ENCODE measurements around the gene SBF1.
A peak's percentile ranks its signal among the peaks of the same experiment; 100 is the strongest.
"Not testable (repeated sequence)": the region's sequence is repeated elsewhere in the genome, so short reads cannot be mapped to it uniquely, and the experiment has no call there.

The SBF1 gene

GRCh38 chr22:50474710-50475651 lies at the start of gene SBF1:
Gene SBF1, minus strand, starts transcription at chr22:50475035. Its CDS starts 195 bp downstream, at chr22:50474840.
- Histone ChIP-seq H3K36me3 (ENCODE audit: control insufficient read depth in 2 of 2, insufficient read depth in 2 of 2, low read length in 2 of 2) (no peaks in the 10 kb centered on the region), H3K4me3 (ENCODE audit: low read length in 2 of 2) (peak within 1 kb of the TSS; percentile 68 to 81), H3K4me1 (ENCODE audit: control insufficient read depth, insufficient read depth, low read length) (peaks cover 47% of the 10 kb centered on the region), H3K27ac (ENCODE audit: low read length) (peak within 1 kb of the TSS; percentile 31), H3K27me3 (ENCODE audit: control insufficient read depth in 1 of 2, insufficient read depth in 2 of 2, low read length in 2 of 2) (peaks cover 3 to 4% of the 10 kb centered on the region in 2 donors), H3K9me3 (ENCODE audit: control insufficient read depth in 2 of 2, low read length in 2 of 2) (no peaks in the 10 kb centered on the region), H3K9ac (ENCODE audit: low read length in 2 of 2) (peak within 1 kb of the TSS; percentile 71 to 73)

GRCh38 chr22:50523806-50524675 lies 49.2 kb upstream of the SBF1 start:
- Histone ChIP-seq H3K4me1 (ENCODE audit: control insufficient read depth, insufficient read depth, low read length) (peaks cover 33% of the 10 kb centered on the region), H3K9me3 (ENCODE audit: control insufficient read depth in 2 of 2, low read length in 2 of 2) (no peaks in the 10 kb centered on the region), H3K9ac (ENCODE audit: low read length in 2 of 2) (peak overlapping the region in 1 of 2 donors; percentile 70), H3K27ac (ENCODE audit: low read length) (no peak overlapping the region), H3K36me3 (ENCODE audit: control insufficient read depth in 2 of 2, insufficient read depth in 2 of 2, low read length in 2 of 2) (peaks cover 19 to 25% of the 10 kb centered on the region in 2 donors), H3K27me3 (ENCODE audit: control insufficient read depth in 1 of 2, insufficient read depth in 2 of 2, low read length in 2 of 2) (peaks cover 0 to 2% of the 10 kb centered on the region in 2 donors), H3K4me3 (ENCODE audit: low read length in 2 of 2) (peak overlapping the region; percentile 72 to 80)

GRCh38 chr22:50523458-50523805 lies 48.6 kb upstream of the SBF1 start:
- Histone ChIP-seq H3K4me1 (ENCODE audit: control insufficient read depth, insufficient read depth, low read length) (peaks cover 33% of the 10 kb centered on the region), H3K4me3 (ENCODE audit: low read length in 2 of 2) (no peak overlapping the region), H3K36me3 (ENCODE audit: control insufficient read depth in 2 of 2, insufficient read depth in 2 of 2, low read length in 2 of 2) (peaks cover 25 to 31% of the 10 kb centered on the region in 2 donors), H3K9me3 (ENCODE audit: control insufficient read depth in 2 of 2, low read length in 2 of 2) (no peaks in the 10 kb centered on the region), H3K27ac (ENCODE audit: low read length) (no peak overlapping the region), H3K9ac (ENCODE audit: low read length in 2 of 2) (no peak overlapping the region), H3K27me3 (ENCODE audit: control insufficient read depth in 1 of 2, insufficient read depth in 2 of 2, low read length in 2 of 2) (no peaks in the 10 kb centered on the region)

GRCh38 chr22:50522806-50523438 lies 48.1 kb upstream of the SBF1 start:
- no peak overlapping the region for H3K4me3 ChIP-seq (ENCODE audit: low read length in 2 of 2)
- H3K9me3 ChIP-seq (ENCODE audit: control insufficient read depth in 2 of 2, low read length in 2 of 2) = no peaks in the 10 kb centered on the region
- H3K27ac ChIP-seq (ENCODE audit: low read length) = no peak overlapping the region
- H3K4me1 ChIP-seq (ENCODE audit: control insufficient read depth, insufficient read depth, low read length) = peaks cover 33% of the 10 kb centered on the region
- no peaks in the 10 kb centered on the region for H3K27me3 ChIP-seq (ENCODE audit: control insufficient read depth in 1 of 2, insufficient read depth in 2 of 2, low read length in 2 of 2)
- peaks cover 29 to 36% of the 10 kb centered on the region in 2 donors for H3K36me3 ChIP-seq (ENCODE audit: control insufficient read depth in 2 of 2, insufficient read depth in 2 of 2, low read length in 2 of 2)
- no peak overlapping the region for H3K9ac ChIP-seq (ENCODE audit: low read length in 2 of 2)

GRCh38 chr22:50522208-50522805 lies 47.5 kb upstream of the SBF1 start:
- Histone ChIP-seq H3K36me3 (ENCODE audit: control insufficient read depth in 2 of 2, insufficient read depth in 2 of 2, low read length in 2 of 2) (peaks cover 34 to 42% of the 10 kb centered on the region in 2 donors), H3K9me3 (ENCODE audit: control insufficient read depth in 2 of 2, low read length in 2 of 2) (no peaks in the 10 kb centered on the region), H3K27me3 (ENCODE audit: control insufficient read depth in 1 of 2, insufficient read depth in 2 of 2, low read length in 2 of 2) (no peaks in the 10 kb centered on the region), H3K4me1 (ENCODE audit: control insufficient read depth, insufficient read depth, low read length) (peaks cover 31% of the 10 kb centered on the region), H3K27ac (ENCODE audit: low read length) (no peak overlapping the region), H3K4me3 (ENCODE audit: low read length in 2 of 2) (no peak overlapping the region), H3K9ac (ENCODE audit: low read length in 2 of 2) (no peak overlapping the region)

- H3K4me1 ChIP-seq (ENCODE audit: control insufficient read depth, insufficient read depth, low read length) = peaks cover 25% of the 10 kb centered on the region
- H3K9ac ChIP-seq (ENCODE audit: low read length in 2 of 2) = no peak overlapping the region
- peaks cover 34 to 46% of the 10 kb centered on the region in 2 donors for H3K36me3 ChIP-seq (ENCODE audit: control insufficient read depth in 2 of 2, insufficient read depth in 2 of 2, low read length in 2 of 2)
- H3K27me3 ChIP-seq (ENCODE audit: control insufficient read depth in 1 of 2, insufficient read depth in 2 of 2, low read length in 2 of 2) = no peaks in the 10 kb centered on the region
- H3K9me3 ChIP-seq (ENCODE audit: control insufficient read depth in 2 of 2, low read length in 2 of 2) = no peaks in the 10 kb centered on the region
- H3K27ac ChIP-seq (ENCODE audit: low read length) = no peak overlapping the region
- no peak overlapping the region for H3K4me3 ChIP-seq (ENCODE audit: low read length in 2 of 2)
Observed at GRCh38 chr22:50521710-50522109, 46.9 kb upstream of the SBF1 start.

GRCh38 chr22:50520826-50521453 lies 46.1 kb upstream of the SBF1 start:
- H3K4me1 ChIP-seq (ENCODE audit: control insufficient read depth, insufficient read depth, low read length) = peaks cover 19% of the 10 kb centered on the region
- no peak overlapping the region for H3K9ac ChIP-seq (ENCODE audit: low read length in 2 of 2)
- peaks cover 37 to 52% of the 10 kb centered on the region in 2 donors for H3K36me3 ChIP-seq (ENCODE audit: control insufficient read depth in 2 of 2, insufficient read depth in 2 of 2, low read length in 2 of 2)
- no peaks in the 10 kb centered on the region for H3K9me3 ChIP-seq (ENCODE audit: control insufficient read depth in 2 of 2, low read length in 2 of 2)
- no peak overlapping the region for H3K4me3 ChIP-seq (ENCODE audit: low read length in 2 of 2)
- no peaks in the 10 kb centered on the region for H3K27me3 ChIP-seq (ENCODE audit: control insufficient read depth in 1 of 2, insufficient read depth in 2 of 2, low read length in 2 of 2)
- H3K27ac ChIP-seq (ENCODE audit: low read length) = no peak overlapping the region

- H3K9me3 ChIP-seq (ENCODE audit: control insufficient read depth in 2 of 2, low read length in 2 of 2); H3K27me3 ChIP-seq (ENCODE audit: control insufficient read depth in 1 of 2, insufficient read depth in 2 of 2, low read length in 2 of 2); H3K9ac ChIP-seq (ENCODE audit: low read length in 2 of 2); H3K4me3 ChIP-seq (ENCODE audit: low read length in 2 of 2); H3K27ac ChIP-seq (ENCODE audit: low read length): not testable (repeated sequence)
- Histone ChIP-seq H3K36me3 (ENCODE audit: control insufficient read depth in 2 of 2, insufficient read depth in 2 of 2, low read length in 2 of 2) (peaks cover 37 to 54% of the 10 kb centered on the region in 2 donors), H3K4me1 (ENCODE audit: control insufficient read depth, insufficient read depth, low read length) (peaks cover 17% of the 10 kb centered on the region)
Observed at GRCh38 chr22:50520184-50520583, 45.3 kb upstream of the SBF1 start.

- H3K4me3 ChIP-seq (ENCODE audit: low read length in 2 of 2) = no peak overlapping the region
- no peak overlapping the region for H3K9ac ChIP-seq (ENCODE audit: low read length in 2 of 2)
- no peaks in the 10 kb centered on the region for H3K9me3 ChIP-seq (ENCODE audit: control insufficient read depth in 2 of 2, low read length in 2 of 2)
- peaks cover 7% of the 10 kb centered on the region for H3K4me1 ChIP-seq (ENCODE audit: control insufficient read depth, insufficient read depth, low read length)
- peaks cover 37 to 56% of the 10 kb centered on the region in 2 donors for H3K36me3 ChIP-seq (ENCODE audit: control insufficient read depth in 2 of 2, insufficient read depth in 2 of 2, low read length in 2 of 2)
- H3K27ac ChIP-seq (ENCODE audit: low read length) = no peak overlapping the region
- H3K27me3 ChIP-seq (ENCODE audit: control insufficient read depth in 1 of 2, insufficient read depth in 2 of 2, low read length in 2 of 2) = no peaks in the 10 kb centered on the region
Observed at GRCh38 chr22:50519151-50519550, 44.3 kb upstream of the SBF1 start.

GRCh38 chr22:50518606-50519005 lies 43.8 kb upstream of the SBF1 start:
- H3K27ac ChIP-seq (ENCODE audit: low read length) = no peak overlapping the region
- H3K27me3 ChIP-seq (ENCODE audit: control insufficient read depth in 1 of 2, insufficient read depth in 2 of 2, low read length in 2 of 2) = no peaks in the 10 kb centered on the region
- H3K9ac ChIP-seq (ENCODE audit: low read length in 2 of 2) = no peak overlapping the region
- peaks cover 37 to 54% of the 10 kb centered on the region in 2 donors for H3K36me3 ChIP-seq (ENCODE audit: control insufficient read depth in 2 of 2, insufficient read depth in 2 of 2, low read length in 2 of 2)
- peaks cover 1% of the 10 kb centered on the region for H3K4me1 ChIP-seq (ENCODE audit: control insufficient read depth, insufficient read depth, low read length)
- no peaks in the 10 kb centered on the region for H3K9me3 ChIP-seq (ENCODE audit: control insufficient read depth in 2 of 2, low read length in 2 of 2)
- H3K4me3 ChIP-seq (ENCODE audit: low read length in 2 of 2) = no peak overlapping the region

All from stomach smooth muscle (tissue), 2 donors.